Inflammatory macrophage treated with lipopolysaccharide for 4 hours (primary cell): Measurements from ENCODE around the gene L3MBTL3.

Experiments
- DNase-seq: peaks from one replicate; pipeline ENCODE4 v3.0.0-alpha.2; 2020

Gene L3MBTL3

DNA sequence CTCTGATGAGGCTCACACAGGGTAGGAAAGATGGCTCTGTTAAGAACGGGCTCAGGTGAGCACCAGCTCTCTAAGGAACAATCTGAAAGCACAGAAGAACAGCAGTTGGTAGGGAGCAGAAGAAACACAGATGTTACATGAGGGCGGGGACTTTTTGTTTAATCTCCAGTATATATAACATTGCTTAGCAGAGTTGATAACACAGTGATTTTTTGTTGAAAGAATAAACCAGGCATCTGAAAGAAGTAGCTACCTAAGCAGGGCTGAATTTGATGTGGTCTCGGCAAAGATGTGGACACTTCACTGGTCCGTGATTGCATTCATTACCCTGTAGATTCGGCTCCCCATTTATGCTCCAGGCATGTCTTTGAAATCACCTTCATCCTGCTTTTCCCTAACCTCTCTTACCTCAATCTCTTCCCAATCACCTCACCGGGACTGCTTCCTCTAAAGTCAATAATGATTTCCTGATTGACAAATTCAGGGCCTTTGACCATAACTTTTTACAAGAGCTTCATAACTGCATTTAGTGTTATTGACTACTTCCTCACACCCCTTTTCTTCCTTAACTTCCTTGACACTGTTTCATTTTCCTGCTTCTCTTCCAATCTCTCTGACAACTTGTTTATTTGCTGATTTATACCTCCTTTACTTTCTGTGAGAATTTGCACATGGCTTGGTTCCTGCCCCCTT, 170.0 kb downstream of the L3MBTL3 start:
- DNase-seq, result no peak

- no peak for DNase-seq
Observed at GRCh38 chr6:130189531-130190397, 171.4 kb downstream of the L3MBTL3 start.
